Brain microvascular endothelial cell (primary cell): ENCODE data around the gene MBD3L3.
"Not testable (repeated sequence)": the region's sequence is repeated elsewhere in the genome, so short reads cannot be mapped to it uniquely, and the experiment has no call there.

Experiments used
- DNase-seq: peaks from one replicate; pipeline ENCODE4 v3.0.0-alpha.2; 2020
- H3K27ac ChIP-seq: fragments of 250-450 bp; sonication (Bioruptor Pico); 2 replicates; pipeline ENCODE4 v1.5.1; 2020; ENCODE audit warnings: mild to moderate bottlenecking, moderate library complexity
- H3K27me3 ChIP-seq: fragments of 250-450 bp; sonication (Bioruptor Pico); replicated peaks from 2 replicates; pipeline ENCODE4 v1.5.1; 2020; ENCODE audit warnings: mild to moderate bottlenecking
- H3K36me3 ChIP-seq: fragments of 250-450 bp; sonication (Bioruptor Pico); replicated peaks from 2 replicates; pipeline ENCODE4 v1.5.1; 2020; ENCODE audit warnings: mild to moderate bottlenecking
- H3K4me3 ChIP-seq: 2 replicates; pipeline ENCODE4 v1.5.1; 2011; ENCODE audit warnings: low read depth, mild to moderate bottlenecking, control low read depth, low read length, moderate library complexity
- in situ Hi-C: cut with HindIII; loops from 2 replicates; pipeline ENCODE4 v1.10.0; 2017; ENCODE audit warnings: low sequenced_read_pairs, low pct_ligation_motif_present
- TF ChIP-seq, protein P1 (sequence below): IDR thresholded peaks from 2 replicates; pipeline ENCODE4 v1.5.1; 2011; ENCODE audit warnings: low read depth, mild to moderate bottlenecking, moderate library complexity, low read length, control low read depth, inconsistent platforms; ENCODE audit errors: missing control alignments

The MBD3L3 gene

DNA sequence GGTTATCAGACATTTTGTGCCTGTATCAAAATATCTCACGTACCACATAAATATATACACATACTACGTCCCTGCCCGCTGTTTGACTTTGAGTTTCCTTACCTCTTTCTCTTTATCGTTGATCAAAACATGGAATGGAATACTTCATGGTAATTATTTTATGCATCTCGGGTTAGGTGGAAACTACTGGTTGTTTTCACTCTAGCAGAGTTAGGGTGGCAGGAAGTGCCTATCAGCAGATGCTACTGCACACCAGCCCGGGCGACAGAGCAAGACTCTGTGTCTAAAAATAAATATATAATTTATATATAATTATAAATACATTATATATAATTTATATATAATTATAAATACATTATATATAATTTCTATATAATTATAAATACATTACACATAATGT lies 5.6 kb downstream of the MBD3L3 start:
- H3K4me3 ChIP-seq, in situ Hi-C loops, H3K27me3 ChIP-seq, H3K27ac ChIP-seq, DNase-seq, H3K36me3 ChIP-seq: not testable (repeated sequence)

DNA sequence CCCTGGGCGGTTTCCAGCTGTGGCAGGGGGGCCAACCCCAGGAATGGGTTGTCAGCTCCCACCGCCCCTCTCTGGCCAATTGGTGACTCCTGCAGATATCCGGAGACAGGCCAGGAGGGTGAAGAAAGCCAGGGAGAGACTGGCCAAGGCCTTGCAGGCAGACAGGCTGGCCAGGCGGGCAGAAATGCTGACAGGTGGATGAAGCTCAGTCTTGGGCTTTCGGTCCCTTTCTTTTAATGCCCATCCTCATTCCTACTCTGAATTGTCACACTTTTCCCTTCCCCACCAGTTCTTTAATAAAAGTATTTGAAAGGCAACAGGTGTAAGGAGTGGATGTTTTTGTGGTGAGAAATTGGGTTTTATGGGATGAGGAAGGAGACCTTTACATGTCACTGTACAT lies 7.1 kb downstream of the MBD3L3 start:
- DNase-seq, in situ Hi-C loops, H3K4me3 ChIP-seq, H3K36me3 ChIP-seq, H3K27me3 ChIP-seq, H3K27ac ChIP-seq: not testable (repeated sequence)

DNA sequence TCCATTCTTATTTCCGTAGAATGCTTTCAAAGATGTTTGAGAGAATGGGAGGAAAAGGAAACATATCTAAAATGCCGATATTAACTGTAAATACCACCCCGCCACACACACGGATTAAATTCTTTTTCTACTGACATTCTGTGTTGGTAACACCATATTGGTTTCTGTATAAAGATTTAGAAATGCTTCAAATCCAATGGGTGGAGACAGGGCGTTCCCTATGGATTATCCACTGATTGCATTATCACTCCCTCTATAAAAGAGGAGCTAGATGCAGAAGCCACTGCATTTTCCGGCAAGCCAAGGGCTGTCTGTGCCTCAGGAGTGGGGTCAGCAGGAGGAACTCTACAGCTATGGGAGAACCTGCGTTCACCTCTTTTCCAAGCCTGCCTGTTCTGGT lies 9.5 kb downstream of the MBD3L3 start, which contains the start of gene MBD3L2:
Gene MBD3L2, plus strand, starts transcription at position 301 of the 400 bp plus-strand sequence. Its CDS starts 53 bp downstream, at position 354.
- H3K27me3 ChIP-seq, DNase-seq, H3K36me3 ChIP-seq, H3K27ac ChIP-seq, H3K4me3 ChIP-seq, in situ Hi-C loops: not testable (repeated sequence)

DNA sequence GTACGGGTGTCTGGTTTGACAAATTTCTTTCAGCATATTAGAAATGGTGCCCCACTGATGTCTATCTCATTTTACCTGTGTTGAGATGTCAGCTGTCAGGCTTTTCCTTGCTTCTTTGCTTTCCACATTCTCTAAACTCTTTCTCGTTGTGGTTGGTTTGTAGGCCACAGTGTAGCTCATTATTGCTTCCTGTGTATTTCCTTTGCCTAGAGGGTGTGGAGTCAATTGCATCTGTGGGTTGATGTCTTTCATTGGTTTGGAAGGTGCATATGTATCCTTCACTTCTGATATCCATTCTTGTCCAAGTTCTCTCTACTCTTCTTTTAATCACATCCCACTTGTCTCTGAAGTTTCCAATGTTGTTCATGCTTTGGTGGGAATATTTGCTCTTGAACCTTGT lies 16.9 kb downstream of the MBD3L3 start:
- H3K4me3 ChIP-seq, in situ Hi-C loops, H3K27ac ChIP-seq, H3K36me3 ChIP-seq, DNase-seq, H3K27me3 ChIP-seq: not testable (repeated sequence)

DNA sequence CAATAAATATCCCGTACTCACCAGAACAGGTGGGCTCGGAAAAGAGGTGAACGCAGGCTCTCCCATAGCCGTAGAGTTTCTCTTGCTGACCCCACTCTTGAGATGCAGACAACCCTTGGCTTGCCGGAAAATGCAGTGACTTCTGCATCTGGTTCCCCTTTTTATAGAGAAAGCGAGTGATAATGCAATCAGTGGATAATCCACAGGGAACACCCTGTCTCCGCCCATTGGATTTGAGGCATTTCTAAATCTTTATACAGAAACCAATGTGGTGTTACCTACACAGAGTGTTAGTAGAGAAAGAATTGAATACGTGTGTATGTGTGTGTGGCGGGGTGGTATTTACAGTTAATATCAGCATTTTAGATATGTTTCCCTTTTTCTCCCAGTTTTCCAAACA lies 18.4 kb downstream of the MBD3L3 start, which contains the start of gene MBD3L4:
Gene MBD3L4, minus strand, starts transcription at position 101 of the 400 bp plus-strand sequence. Its CDS starts 35 bp downstream, at position 66.
- H3K4me3 ChIP-seq, DNase-seq, H3K36me3 ChIP-seq, in situ Hi-C loops, H3K27me3 ChIP-seq, H3K27ac ChIP-seq: not testable (repeated sequence)

DNA sequence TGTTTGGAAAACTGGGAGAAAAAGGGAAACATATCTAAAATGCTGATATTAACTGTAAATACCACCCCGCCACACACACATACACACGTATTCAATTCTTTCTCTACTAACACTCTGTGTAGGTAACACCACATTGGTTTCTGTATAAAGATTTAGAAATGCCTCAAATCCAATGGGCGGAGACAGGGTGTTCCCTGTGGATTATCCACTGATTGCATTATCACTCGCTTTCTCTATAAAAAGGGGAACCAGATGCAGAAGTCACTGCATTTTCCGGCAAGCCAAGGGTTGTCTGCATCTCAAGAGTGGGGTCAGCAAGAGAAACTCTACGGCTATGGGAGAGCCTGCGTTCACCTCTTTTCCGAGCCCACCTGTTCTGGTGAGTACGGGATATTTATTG lies 28.2 kb downstream of the MBD3L3 start, which contains the start of gene MBD3L5:
Gene MBD3L5, plus strand, starts transcription at position 301 of the 400 bp plus-strand sequence. Its CDS starts 34 bp downstream, at position 335.
- in situ Hi-C loops, H3K36me3 ChIP-seq, DNase-seq: not testable (repeated sequence)

DNA sequence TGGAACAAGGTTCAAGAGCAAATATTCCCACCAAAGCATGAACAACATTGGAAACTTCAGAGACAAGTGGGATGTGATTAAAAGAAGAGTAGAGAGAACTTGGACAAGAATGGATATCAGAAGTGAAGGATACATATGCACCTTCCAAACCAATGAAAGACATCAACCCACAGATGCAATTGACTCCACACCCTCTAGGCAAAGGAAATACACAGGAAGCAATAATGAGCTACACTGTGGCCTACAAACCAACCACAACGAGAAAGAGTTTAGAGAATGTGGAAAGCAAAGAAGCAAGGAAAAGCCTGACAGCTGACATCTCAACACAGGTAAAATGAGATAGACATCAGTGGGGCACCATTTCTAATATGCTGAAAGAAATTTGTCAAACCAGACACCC lies 29.7 kb downstream of the MBD3L3 start:
- H3K27ac ChIP-seq, H3K36me3 ChIP-seq, H3K27me3 ChIP-seq, in situ Hi-C loops, H3K4me3 ChIP-seq, DNase-seq: not testable (repeated sequence)

More for the DNA sequence above, 28.2 kb downstream of the MBD3L3 start, which contains the start of gene MBD3L5:
- not testable (repeated sequence) for H3K27ac ChIP-seq, H3K4me3 ChIP-seq, H3K27me3 ChIP-seq

DNA sequence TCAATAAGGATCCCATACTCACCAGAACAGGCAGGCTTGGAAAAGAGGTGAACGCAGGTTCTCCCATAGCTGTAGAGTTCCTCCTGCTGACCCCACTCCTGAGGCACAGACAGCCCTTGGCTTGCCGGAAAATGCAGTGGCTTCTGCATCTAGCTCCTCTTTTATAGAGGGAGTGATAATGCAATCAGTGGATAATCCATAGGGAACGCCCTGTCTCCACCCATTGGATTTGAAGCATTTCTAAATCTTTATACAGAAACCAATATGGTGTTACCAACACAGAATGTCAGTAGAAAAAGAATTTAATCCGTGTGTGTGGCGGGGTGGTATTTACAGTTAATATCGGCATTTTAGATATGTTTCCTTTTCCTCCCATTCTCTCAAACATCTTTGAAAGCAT lies 37.1 kb downstream of the MBD3L3 start, which contains the start of gene MBD3L2B:
Gene MBD3L2B, minus strand, starts transcription at position 101 of the 400 bp plus-strand sequence. Its CDS starts 34 bp downstream, at position 67.
- H3K27me3 ChIP-seq, DNase-seq, in situ Hi-C loops, H3K27ac ChIP-seq, H3K4me3 ChIP-seq, H3K36me3 ChIP-seq: not testable (repeated sequence)

DNA sequence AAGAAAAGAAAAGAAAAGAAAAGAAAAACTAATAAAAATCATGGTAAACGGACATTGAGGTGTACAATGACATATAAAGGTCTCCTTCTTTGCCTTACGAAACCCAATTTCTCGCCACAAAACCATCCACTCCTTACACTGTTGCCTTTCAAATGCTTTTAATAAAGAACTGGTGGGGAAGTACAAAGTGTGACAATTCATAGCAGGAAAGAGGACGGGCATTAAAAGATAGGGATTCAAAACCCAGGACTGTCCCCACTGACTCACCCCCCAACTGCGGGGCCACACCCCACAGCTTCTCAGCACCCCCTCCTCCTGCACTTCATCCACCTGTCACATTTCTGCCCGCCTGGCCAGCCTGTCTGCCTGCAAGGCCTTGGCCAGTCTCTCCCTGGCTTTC lies 39.6 kb downstream of the MBD3L3 start:
- Histone ChIP-seq H3K36me3 (no peaks in the 10 kb centered on the region), H3K27ac (no peak overlapping the region), H3K4me3 (no peak overlapping the region), H3K27me3 (no peaks in the 10 kb centered on the region)
- no peak for DNase-seq
- in situ Hi-C loops, result no loop called here
- TF ChIP-seq, protein P1, sequence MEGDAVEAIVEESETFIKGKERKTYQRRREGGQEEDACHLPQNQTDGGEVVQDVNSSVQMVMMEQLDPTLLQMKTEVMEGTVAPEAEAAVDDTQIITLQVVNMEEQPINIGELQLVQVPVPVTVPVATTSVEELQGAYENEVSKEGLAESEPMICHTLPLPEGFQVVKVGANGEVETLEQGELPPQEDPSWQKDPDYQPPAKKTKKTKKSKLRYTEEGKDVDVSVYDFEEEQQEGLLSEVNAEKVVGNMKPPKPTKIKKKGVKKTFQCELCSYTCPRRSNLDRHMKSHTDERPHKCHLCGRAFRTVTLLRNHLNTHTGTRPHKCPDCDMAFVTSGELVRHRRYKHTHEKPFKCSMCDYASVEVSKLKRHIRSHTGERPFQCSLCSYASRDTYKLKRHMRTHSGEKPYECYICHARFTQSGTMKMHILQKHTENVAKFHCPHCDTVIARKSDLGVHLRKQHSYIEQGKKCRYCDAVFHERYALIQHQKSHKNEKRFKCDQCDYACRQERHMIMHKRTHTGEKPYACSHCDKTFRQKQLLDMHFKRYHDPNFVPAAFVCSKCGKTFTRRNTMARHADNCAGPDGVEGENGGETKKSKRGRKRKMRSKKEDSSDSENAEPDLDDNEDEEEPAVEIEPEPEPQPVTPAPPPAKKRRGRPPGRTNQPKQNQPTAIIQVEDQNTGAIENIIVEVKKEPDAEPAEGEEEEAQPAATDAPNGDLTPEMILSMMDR, result no peak

DNA sequence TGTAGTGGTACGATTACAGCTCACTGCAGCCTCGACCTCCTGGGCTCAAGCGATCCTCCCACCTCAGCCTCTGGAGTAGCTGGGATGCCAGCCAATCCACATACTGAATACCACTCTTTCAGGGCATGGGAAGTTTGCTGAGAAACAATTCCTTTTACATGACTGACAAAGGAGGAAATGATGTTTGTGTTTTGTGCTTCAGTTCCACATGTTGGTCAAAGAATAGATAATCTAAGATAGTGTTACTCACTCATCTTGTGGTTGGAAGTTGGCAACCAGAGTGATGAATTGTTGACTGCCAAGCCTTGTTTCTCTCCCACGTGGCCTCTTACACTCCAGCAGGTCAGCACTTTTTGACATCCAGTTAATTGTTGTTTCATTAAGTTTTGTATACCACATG lies 44.8 kb downstream of the MBD3L3 start:
- in situ Hi-C loops, result no loop called here
- peak; percentile 13 for DNase-seq

More for the DNA sequence above, 44.8 kb downstream of the MBD3L3 start:
- no peaks in the 10 kb centered on the region for H3K27me3 ChIP-seq
- TF ChIP-seq, protein P1, result no peak
- H3K4me3 ChIP-seq, result no peak overlapping the region
- H3K36me3 ChIP-seq, result no peaks in the 10 kb centered on the region
- H3K27ac ChIP-seq, result no peak overlapping the region
